Measurements from ENCODE around the gene GNL3. TPM values are rescaled to one million over a fixed set of nuclear protein-coding genes. Genes with fewer than 3 reads are reported as not detected.

Gene GNL3
- total and polyA plus RNA-seq, 2 donors (not counting 3 experiments of a cell fraction or from before 2014, with no cell fraction given), result 27.8 to 109 TPM

DNA sequence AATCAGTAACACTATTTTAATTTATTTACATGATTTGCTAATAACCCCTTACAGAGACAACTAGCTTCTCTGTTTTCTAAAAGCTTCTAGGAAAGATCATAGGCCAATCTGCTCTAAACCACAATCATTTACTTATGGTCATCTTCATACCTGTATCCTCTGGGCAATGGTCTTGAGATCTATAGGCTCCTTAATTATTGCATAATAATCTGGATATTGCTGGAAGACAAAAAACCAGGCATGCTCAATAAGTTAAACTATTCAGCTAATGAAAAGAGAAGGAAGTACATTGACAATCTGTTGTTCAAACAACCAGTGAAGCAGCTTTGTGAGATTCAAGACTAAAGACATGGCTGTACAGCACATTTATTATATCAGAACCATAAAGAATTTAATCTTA, 34.2 kb upstream of the GNL3 start:
- Histone ChIP-seq H3K27me3 (ENCODE audit: control insufficient read depth in 2 of 2, insufficient read depth in 2 of 2, low read length in 2 of 2) (no peaks in the 10 kb centered on the region), H3K4me2 (ENCODE audit: insufficient read depth, low read length) (no peak overlapping the region), H3K4me3 (replicated peaks in 1 of 3; ENCODE audit: insufficient read depth in 1 of 3, low read depth in 1 of 3, low read length in 3 of 3) (no peak overlapping the region), H3K4me1 (ENCODE audit: control insufficient read depth, extremely low read depth, insufficient read depth, low read length) (no peaks in the 10 kb centered on the region), H3K9me1 (replicated peaks; ENCODE audit: control insufficient read depth, extremely low read depth, insufficient read depth, low read length) (no peaks in the 10 kb centered on the region), H2AFZ (ENCODE audit: low read depth, low read length) (no peak overlapping the region), H3K79me2 (ENCODE audit: control insufficient read depth, insufficient read depth, low read length) (no peaks in the 10 kb centered on the region), H3K9ac (replicated peaks; ENCODE audit: extremely low read depth, insufficient read depth, low read length) (no peak overlapping the region), H4K20me1 (replicated peaks; ENCODE audit: control insufficient read depth, extremely low read depth, insufficient read depth, low read length) (no peaks in the 10 kb centered on the region), H3K36me3 (ENCODE audit: control insufficient read depth in 2 of 2, extremely low read depth in 1 of 2, insufficient read depth in 2 of 2, low read length in 2 of 2) (peaks cover 21 to 46% of the 10 kb centered on the region in 2 experiments), H3K27ac (ENCODE audit: insufficient read depth, low read depth, low read length) (no peak overlapping the region), H3K9me3 (replicated peaks; ENCODE audit: control insufficient read depth, insufficient read depth, low read length) (no peaks in the 10 kb centered on the region)
- dilution Hi-C loops (cut with MboI; ENCODE audit: extremely low pct_ligation_motif_present, low sequenced_read_pairs), result no loop called here
- TF ChIP-seq EZH2 (IDR thresholded peaks at IDR 0.05; ENCODE audit: borderline replicate concordance, low read depth, low read length, severe bottlenecking) (no peak), POLR2AphosphoS5 (IDR thresholded peaks at IDR 0.05; ENCODE audit: insufficient read depth, low read depth, low read length) (no peak), POLR2A (IDR thresholded peaks at IDR 0.05; ENCODE audit: low read depth, low read length) (no peak), FOS (IDR thresholded peaks at IDR 0.05; ENCODE audit: borderline replicate concordance, insufficient read depth, low read length) (no peak), GATA2 (IDR thresholded peaks at IDR 0.05; ENCODE audit: insufficient read depth, insufficient read length, low read depth, low read length) (no peak), MYC (IDR thresholded peaks at IDR 0.05; ENCODE audit: low read depth, low read length) (no peak), JUN (IDR thresholded peaks at IDR 0.05; ENCODE audit: borderline replicate concordance, insufficient read depth, insufficient read length, low read depth) (no peak)
- TF ChIP-seq, protein P1, sequence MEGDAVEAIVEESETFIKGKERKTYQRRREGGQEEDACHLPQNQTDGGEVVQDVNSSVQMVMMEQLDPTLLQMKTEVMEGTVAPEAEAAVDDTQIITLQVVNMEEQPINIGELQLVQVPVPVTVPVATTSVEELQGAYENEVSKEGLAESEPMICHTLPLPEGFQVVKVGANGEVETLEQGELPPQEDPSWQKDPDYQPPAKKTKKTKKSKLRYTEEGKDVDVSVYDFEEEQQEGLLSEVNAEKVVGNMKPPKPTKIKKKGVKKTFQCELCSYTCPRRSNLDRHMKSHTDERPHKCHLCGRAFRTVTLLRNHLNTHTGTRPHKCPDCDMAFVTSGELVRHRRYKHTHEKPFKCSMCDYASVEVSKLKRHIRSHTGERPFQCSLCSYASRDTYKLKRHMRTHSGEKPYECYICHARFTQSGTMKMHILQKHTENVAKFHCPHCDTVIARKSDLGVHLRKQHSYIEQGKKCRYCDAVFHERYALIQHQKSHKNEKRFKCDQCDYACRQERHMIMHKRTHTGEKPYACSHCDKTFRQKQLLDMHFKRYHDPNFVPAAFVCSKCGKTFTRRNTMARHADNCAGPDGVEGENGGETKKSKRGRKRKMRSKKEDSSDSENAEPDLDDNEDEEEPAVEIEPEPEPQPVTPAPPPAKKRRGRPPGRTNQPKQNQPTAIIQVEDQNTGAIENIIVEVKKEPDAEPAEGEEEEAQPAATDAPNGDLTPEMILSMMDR (IDR thresholded peaks at IDR 0.05; ENCODE audit: extremely low read depth in 1 of 2, insufficient read depth in 1 of 2, low read depth in 1 of 2, low read length in 2 of 2), result no peak
- TF ChIP-seq, protein P2, sequence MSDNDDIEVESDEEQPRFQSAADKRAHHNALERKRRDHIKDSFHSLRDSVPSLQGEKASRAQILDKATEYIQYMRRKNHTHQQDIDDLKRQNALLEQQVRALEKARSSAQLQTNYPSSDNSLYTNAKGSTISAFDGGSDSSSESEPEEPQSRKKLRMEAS (IDR thresholded peaks at IDR 0.05; ENCODE audit: insufficient read depth, insufficient read length), result no peak
- CTCF ChIA-PET, result interaction anchor here (0.9 kb wide), 3 partner anchors 15 to 35 kb away, joined by 3 to 5 read pairs (median 3); no protein-coding TSS in a partner anchor
- POLR2A ChIA-PET, result no interaction called here
- intact Hi-C loops (cut with micrococcal nuclease), result no loop called here
- DNase-seq (ENCODE audit: low read depth, low spot score) (no peak), FAIRE-seq (no peak)
- BruUV-seq (replicated peaks), result no TSS peak

All from endothelial cell of umbilical vein (primary cell).